ENCODE measurements around the gene CCDC183.

Gene CCDC183

DNA sequence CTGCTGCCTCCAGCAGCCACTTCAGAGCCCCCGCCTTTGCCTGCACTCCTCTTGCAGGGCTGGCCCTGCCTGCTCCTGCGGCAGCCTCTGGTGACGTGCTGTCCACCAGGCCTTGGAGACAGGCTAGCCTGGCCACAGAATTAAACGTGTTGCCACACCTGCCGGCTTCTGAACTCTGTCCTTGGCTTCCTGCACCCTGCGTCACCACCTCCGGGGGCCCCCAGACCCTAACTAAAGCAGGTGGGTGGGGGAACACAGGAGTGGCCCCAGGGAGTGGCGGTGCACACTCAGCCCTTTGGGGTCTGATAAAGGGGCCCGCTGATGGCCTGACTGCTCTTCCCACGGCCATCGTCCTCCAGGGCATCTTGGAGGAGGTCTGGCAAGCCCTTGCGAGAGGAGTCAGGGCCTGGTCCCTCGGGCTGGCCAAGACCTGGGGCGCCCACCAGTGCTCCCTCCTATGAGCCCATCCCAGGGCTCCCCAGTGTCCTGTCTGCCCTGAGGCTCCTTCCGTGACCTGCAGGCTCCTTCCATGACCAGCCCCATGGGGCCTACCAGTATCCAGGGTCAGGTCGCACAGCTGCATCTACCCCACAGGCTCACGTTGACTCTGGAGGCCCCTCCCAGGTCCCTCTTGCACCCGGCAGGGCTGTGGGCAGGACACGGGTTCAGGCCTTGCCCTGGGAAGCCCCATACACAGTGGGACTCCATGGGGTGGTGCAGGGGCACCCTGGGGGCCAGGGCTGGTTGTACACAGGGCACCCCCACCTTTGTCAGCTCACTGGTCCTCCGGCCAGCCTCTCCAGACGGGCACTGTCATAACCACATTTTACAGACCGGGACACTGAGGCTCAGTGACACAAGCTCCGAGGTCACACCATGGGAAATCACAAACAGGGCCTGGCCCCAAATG, 55.0 kb downstream of the CCDC183 start:
- DNase-seq: no peak

DNA sequence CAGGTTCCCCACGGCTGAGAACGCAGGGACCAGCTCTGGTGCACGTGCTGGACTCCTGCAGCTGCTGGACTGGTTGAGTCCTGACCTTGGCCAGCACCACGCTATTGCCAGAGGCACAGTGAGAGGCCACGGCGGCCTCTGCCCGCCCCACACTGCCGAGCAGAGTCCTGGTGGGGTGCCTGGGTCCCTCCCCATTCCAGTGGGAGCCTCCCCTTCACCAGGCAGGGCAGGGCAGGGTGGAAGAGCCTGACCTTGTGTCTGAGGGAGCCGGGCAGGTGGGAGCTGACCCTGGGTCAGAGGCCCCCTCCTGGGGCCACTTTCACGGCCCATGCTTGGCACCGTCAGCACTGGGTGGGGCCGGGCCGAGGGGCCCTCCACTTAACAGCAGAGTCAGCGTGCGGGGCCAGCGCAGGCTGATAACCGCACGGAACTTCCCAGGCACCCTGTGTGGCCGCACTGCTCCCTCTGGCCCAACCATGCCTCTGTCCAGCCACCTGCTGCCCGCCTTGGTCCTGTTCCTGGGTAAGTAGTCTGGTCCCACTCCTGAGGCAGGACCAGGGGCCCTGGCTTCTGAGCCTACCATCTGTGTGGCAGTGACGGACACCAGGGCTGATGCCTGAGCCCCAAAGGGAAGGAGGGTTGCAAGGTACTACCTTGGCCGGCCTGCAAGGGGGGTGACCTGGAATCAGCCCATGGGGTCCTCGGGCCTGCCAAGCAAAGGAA, 56.0 kb downstream of the CCDC183 start, which contains the start of gene MAMDC4:
Gene MAMDC4, plus strand, starts transcription at position 406 of the 723 bp plus-strand sequence. Its CDS starts 71 bp downstream, at position 477.
- no peak for DNase-seq

DNA sequence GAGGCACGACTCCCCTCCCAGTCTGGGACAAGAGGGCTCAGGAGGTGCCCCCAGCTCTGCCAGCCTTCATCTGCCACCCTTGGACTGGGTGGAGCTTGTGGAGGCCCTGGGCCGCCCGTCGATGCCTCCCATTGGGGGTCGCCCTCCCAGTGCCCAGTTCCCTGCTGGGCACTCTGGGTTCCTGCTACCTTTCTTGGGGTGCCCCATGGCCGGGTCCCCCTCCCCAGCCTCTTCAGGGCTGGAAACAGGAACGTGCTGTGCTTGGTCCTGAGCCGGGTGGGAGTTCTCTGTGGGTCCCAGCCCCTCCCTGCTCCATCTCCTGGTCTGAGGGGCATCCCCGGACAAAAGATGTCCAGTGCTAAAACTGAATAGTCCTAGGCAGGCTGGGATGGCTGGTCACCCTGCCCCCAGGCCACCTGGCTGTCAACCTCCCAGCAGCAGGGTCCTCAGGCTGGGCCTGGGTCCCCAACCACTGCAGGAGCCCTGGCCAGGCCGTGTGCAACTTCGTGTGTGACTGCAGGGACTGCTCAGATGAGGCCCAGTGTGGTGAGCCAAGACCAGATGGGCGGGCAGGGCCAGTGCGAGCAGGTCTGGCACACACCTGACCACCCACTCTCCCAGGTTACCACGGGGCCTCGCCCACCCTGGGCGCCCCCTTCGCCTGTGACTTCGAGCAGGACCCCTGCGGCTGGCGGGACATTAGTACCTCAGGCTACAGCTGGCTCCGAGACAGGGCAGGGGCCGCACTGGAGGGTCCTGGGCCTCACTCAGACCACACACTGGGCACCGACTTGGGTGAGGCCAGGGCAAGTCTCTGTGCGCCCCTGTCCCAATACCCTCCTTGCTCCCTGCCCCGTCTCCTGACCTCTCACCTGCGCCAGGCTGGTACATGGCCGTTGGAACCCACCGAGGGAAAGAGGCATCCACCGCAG, 56.8 kb downstream of the CCDC183 start:
- DNase-seq: no peak

DNA sequence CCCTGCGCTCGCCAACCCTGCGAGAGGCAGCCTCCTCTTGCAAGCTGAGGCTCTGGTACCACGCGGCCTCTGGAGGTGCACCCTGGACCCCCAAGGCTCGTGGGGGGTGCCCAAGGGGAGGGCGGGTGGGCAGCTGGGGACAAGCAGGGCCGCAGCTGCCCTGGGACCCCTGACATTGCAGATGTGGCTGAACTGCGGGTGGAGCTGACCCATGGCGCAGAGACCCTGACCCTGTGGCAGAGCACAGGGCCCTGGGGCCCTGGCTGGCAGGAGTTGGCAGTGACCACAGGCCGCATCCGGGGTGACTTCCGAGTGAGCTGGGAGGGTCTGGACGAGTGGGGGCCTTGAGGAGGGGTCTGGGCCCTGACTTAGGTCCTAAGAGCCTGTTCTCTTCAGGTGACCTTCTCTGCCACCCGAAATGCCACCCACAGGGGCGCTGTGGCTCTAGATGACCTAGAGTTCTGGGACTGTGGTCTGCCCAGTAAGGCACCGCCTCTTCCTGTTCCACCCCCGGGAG, 57.5 kb downstream of the CCDC183 start:
- no peak for DNase-seq

DNA sequence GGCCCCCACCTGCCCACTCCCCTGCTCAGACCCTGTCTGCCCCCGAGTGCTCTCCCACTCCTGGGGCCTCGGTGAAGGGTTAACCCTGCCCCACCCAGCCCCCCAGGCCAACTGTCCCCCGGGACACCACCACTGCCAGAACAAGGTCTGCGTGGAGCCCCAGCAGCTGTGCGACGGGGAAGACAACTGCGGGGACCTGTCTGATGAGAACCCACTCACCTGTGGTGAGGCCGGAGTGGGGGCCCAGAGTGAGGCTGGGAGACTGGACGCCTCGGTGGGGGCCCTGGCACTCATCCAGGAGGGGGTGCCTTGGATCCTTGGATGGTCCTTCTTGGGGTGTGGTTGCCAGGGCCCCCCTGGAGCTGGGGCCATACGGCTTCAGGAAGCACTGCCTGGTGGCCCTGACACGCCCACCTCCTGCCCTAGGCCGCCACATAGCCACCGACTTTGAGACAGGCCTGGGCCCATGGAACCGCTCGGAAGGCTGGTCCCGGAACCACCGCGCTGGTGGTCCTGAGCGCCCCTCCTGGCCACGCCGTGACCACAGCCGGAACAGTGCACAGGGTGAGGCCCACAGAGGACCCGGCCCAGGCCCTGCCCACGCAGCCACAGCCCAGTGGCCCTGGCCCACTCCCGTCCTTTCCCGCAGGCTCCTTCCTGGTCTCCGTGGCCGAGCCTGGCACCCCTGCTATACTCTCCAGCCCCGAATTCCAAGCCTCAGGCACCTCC, 58.1 kb downstream of the CCDC183 start:
- no peak for DNase-seq

DNA sequence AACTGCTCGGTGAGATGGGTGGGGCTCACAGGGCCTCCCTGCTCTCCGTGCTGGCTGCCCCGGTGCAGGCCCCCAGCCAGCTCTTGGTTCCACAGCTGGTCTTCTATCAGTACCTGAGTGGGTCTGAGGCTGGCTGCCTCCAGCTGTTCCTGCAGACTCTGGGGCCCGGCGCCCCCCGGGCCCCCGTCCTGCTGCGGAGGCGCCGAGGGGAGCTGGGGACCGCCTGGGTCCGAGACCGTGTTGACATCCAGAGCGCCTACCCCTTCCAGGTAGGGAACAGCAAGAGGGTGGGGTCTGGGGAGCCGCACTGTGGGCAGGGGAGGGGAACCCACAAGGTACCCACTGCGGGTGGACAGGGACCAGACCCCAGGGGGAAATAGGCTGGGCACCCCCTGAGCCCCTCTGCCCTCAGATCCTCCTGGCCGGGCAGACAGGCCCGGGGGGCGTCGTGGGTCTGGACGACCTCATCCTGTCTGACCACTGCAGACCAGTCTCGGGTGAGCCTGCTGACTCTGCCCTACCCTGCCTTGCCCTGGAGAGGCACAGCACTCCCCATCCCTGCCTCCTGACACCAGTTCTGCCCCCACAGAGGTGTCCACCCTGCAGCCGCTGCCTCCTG, 58.8 kb downstream of the CCDC183 start:
- DNase-seq: no peak

DNA sequence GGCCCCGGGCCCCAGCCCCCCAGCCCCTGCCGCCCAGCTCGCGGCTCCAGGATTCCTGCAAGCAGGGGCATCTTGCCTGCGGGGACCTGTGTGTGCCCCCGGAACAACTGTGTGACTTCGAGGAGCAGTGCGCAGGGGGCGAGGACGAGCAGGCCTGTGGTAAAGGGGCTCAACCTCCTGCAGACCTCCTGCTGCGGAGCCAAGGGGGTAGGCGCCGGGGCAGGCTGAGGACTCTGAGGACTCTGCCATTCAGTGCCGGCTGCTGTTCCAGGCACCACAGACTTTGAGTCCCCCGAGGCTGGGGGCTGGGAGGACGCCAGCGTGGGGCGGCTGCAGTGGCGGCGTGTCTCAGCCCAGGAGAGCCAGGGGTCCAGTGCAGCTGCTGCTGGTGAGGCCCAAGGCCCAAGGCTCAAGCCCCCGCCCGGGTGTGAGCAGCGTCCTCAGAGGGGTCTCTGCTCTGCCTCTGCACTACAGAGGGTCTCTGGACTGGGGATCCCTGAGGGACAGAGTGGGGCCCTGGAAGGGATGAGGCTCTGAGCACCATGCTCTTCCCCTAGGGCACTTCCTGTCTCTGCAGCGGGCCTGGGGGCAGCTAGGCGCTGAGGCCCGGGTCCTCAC, 59.4 kb downstream of the CCDC183 start:
- DNase-seq: no peak

DNA sequence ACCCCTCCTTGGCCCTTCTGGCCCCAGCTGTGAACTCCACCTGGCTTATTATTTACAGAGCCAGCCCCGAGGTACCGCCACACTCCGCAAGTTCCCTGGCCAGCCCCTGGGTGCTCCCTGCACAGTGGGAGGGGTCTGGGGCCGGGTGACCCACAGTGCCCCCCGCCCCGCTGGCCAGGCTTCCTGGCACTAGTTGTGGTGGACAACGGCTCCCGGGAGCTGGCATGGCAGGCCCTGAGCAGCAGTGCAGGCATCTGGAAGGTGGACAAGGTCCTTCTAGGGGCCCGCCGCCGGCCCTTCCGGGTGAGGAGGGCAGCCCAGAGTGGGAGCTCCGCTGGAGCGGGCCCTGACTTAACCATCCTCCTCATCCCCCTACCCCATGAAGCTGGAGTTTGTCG, 59.9 kb downstream of the CCDC183 start:
- no peak for DNase-seq

DNA sequence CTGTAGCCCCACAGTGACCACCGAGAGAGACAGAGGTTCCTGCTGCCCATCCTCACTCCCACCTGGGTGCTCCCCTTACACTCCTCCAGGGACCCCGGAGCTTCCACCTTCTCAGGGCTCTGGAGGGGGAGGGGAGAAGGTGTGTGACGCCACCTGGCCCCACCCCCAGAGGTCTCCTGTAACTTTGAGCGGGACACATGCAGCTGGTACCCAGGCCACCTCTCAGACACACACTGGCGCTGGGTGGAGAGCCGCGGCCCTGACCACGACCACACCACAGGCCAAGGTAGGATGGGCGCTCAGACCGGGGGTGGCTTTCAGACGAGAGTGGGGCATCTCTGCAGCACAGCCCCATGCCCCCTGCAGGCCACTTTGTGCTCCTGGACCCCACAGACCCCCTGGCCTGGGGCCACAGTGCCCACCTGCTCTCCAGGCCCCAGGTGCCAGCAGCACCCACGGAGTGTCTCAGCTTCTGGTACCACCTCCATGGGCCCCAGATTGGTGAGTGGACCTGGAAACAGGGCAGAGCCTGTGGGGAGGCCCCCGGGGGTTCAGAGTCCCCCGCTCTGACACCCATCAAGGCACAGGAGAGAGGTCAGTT, 60.5 kb downstream of the CCDC183 start:
- no peak for DNase-seq

DNA sequence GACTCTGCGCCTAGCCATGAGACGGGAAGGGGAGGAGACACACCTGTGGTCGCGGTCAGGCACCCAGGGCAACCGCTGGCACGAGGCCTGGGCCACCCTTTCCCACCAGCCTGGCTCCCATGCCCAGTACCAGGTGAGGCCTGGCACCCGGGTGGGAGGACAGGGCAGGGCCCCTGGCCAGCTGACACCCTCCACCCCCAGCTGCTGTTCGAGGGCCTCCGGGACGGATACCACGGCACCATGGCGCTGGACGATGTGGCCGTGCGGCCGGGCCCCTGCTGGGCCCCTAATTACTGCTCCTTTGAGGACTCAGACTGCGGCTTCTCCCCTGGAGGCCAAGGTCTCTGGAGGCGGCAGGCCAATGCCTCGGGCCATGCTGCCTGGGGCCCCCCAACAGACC, 61.0 kb downstream of the CCDC183 start:
- no peak for DNase-seq
